HepG2 (cell line): ENCODE measurements around the gene ZNF567. TPM values are rescaled to one million over a fixed set of nuclear protein-coding genes. Genes with fewer than 3 reads are reported as not detected.
A peak's percentile ranks its signal among the peaks of the same experiment; 100 is the strongest.
"Not testable (repeated sequence)": the region's sequence is repeated elsewhere in the genome, so short reads cannot be mapped to it uniquely, and the experiment has no call there.

Experiments
- ATAC-seq: fragments of 200-7000 bp; cut with Tn5 transposase; 3 replicates; pipeline ENCODE4 v1.9.1; 2020; ENCODE audit warnings: mild to moderate bottlenecking, moderate library complexity
- BruUV-seq: library from RNA; stranded (reverse); fragments of 400-500 nt; replicated peaks from 2 replicates; lab custom pipeline; 2021; lab: Mats Ljungman, UMichigan
- CTCF ChIA-PET: fragments of 300-600 bp; formaldehyde crosslinking; extraction: SDS; loops from one replicate; lab custom pipeline; 2021; ENCODE audit warnings: low total read pairs, inconsistent platforms, low intra/inter-chr PET ratio; lab: Yijun Ruan, JAX
- POLR2A ChIA-PET: fragments of 350-600 bp; sonication (Branson Sonifier 250); formaldehyde crosslinking; loops from one replicate; lab custom pipeline; 2020; ENCODE audit warnings: antibody characterized with exemption, inconsistent platforms; lab: Yijun Ruan, JAX
- DNase-seq: peaks from one replicate; pipeline ENCODE4 v3.0.0-alpha.2; 2015; ENCODE audit warnings: low spot score
- FAIRE-seq: peaks from 3 replicates; lab custom pipeline; 2011; peaks lifted over from hg19 to GRCh38; lab: Jason Lieb, UNC
- H2AFZ ChIP-seq: one replicate; pipeline ENCODE4 v1.6.1; 2011; ENCODE audit warnings: low read length, inconsistent platforms
- H3K27ac ChIP-seq: fragments of 300-600 bp; 3 replicates; pipeline ENCODE4 v1.8.0; 2011; ENCODE audit warnings: mixed run types, mild to moderate bottlenecking, mixed read lengths, low read length, inconsistent platforms; ENCODE audit not compliant: insufficient read depth; ENCODE audit errors: extremely low read length
- H3K27me3 ChIP-seq, 2 experiments: fragments of 200-600 bp in 1 of 2; 2 replicates in 1 of 2; 3 replicates in 1 of 2; pipeline versions ENCODE4 v1.6.0 to v1.8.0; 2011; ENCODE audit warnings: low read length in 2 of 2, mild to moderate bottlenecking in 2 of 2, moderate library complexity in 2 of 2, inconsistent platforms in 1 of 2; ENCODE audit not compliant: insufficient read depth in 2 of 2, control insufficient read depth in 1 of 2
- H3K36me3 ChIP-seq, 2 experiments: fragments of 200-600 bp in 1 of 2; replicated peaks in 1 of 2; 2 replicates in 1 of 2; 3 replicates in 1 of 2; pipeline versions ENCODE4 v1.5.1 to v1.8.0; 2011; ENCODE audit warnings: low read length in 2 of 2, inconsistent platforms in 1 of 2; ENCODE audit not compliant: insufficient read depth in 2 of 2, control insufficient read depth in 1 of 2
- H3K4me1 ChIP-seq: 2 replicates; pipeline ENCODE4 v1.5.1; 2012; ENCODE audit warnings: low read length, inconsistent platforms; ENCODE audit not compliant: insufficient read depth
- H3K4me2 ChIP-seq: 2 replicates; pipeline ENCODE4 v1.6.0; 2011; ENCODE audit warnings: low read depth, low read length, inconsistent platforms
- H3K4me3 ChIP-seq, 3 experiments: fragments of 200-600 bp in 1 of 3; sonication (generic), shearing (Covaris generic) in 1 of 3; replicated peaks in 1 of 3; 2 replicates each; pipeline ENCODE4 v1.5.1; 2011 to 2016; ENCODE audit warnings: low read length in 3 of 3, inconsistent platforms in 2 of 3, low read depth in 2 of 3, mild to moderate bottlenecking in 2 of 3, control low read depth in 1 of 3, mixed read lengths in 1 of 3; ENCODE audit not compliant: insufficient read depth in 1 of 3
- H3K79me2 ChIP-seq: one replicate; pipeline ENCODE4 v1.6.1; 2011; ENCODE audit warnings: low read length, inconsistent platforms; ENCODE audit not compliant: insufficient read depth
- H3K9ac ChIP-seq: 2 replicates; pipeline ENCODE4 v1.6.0; 2011; ENCODE audit warnings: mild to moderate bottlenecking, low read depth, low read length, inconsistent platforms; ENCODE audit not compliant: insufficient read depth
- H3K9me3 ChIP-seq: 2 replicates; pipeline ENCODE4 v1.5.1; 2012; ENCODE audit warnings: mild to moderate bottlenecking, low read length
- H4K20me1 ChIP-seq: 2 replicates; pipeline ENCODE4 v1.6.0; 2011; ENCODE audit warnings: inconsistent platforms, mild to moderate bottlenecking, low read length, moderate library complexity; ENCODE audit not compliant: insufficient read depth
- MAFF ChIP-seq: IDR thresholded peaks from 2 replicates; pipeline ENCODE4 v1.6.1; 2011; ENCODE audit warnings: low read depth, low read length, improper control_type of control experiment
- SYNCRIP ChIP-seq: fragments of 200-400 bp; formaldehyde crosslinking; IDR thresholded peaks from 2 replicates; pipeline ENCODE4 v1.6.1; 2018; ENCODE audit warnings: mild to moderate bottlenecking, low read depth, low read length; ENCODE audit not compliant: insufficient read depth
- TSC22D2 ChIP-seq: sonication (generic); formaldehyde crosslinking; IDR thresholded peaks from 2 replicates; pipeline ENCODE4 v1.5.1; 2020; ENCODE audit warnings: missing genetic modification reagents, mild to moderate bottlenecking, borderline replicate concordance
- ZNF292 ChIP-seq: sonication (generic); formaldehyde crosslinking; IDR thresholded peaks from 2 replicates; pipeline ENCODE4 v1.8.1; 2022; ENCODE audit warnings: mild to moderate bottlenecking, low read depth, missing genetic modification reagents, borderline replicate concordance
- ZNF792 ChIP-seq: IDR thresholded peaks from 2 replicates; pipeline ENCODE4 v1.6.1; 2016
- WGBS: methylation state at CpG from one replicate; pipeline ENCODE4 v1.1.6; 2017; ENCODE audit warnings: low lambda C conversion rate; 5-methylcytosine and 5-hydroxymethylcytosine counted together
- in situ Hi-C: cut with HindIII; loops from 2 replicates; pipeline ENCODE4 v1.10.0; 2017; ENCODE audit warnings: low pct_unique_long_range_greater_than_20kb; ENCODE audit not compliant: extremely low pct_ligation_motif_present
- intact Hi-C: fragments of 100-400 bp; cut with micrococcal nuclease; formaldehyde crosslinking; loops from one replicate; pipeline ENCODE4 v1.10.0; 2022; ENCODE audit not compliant: unreplicated experiment
- polyA plus RNA-seq, 8 experiments: library from polyadenylated mRNA; depleted of rRNA in 3 of 8; stranded (reverse) in 7 of 8; unstranded in 1 of 8; fragments of >200 nt; fragmentation: Illumina TruSeq in 4 of 8; extraction: Trizol in 4 of 8; gene quantifications; 2 replicates each; pipeline versions ENCODE4 v1.2.1 to v1.2.3, GENCODE V29; 2011 to 2016; ENCODE audit warnings: low read depth in 4 of 8, missing spikeins in 1 of 8, mixed read lengths in 1 of 8; ENCODE audit not compliant: insufficient read depth in 1 of 8
- total RNA-seq, 5 experiments: library from RNA; depleted of rRNA; stranded (reverse); fragments of >200 nt; fragmentation: Illumina TruSeq; extraction: Trizol; gene quantifications; 2 replicates each; pipeline ENCODE4 v1.2.3, GENCODE V29; 2016; ENCODE audit warnings: low read depth in 1 of 5

Gene ZNF567
- total and polyA plus RNA-seq, 2 of the 13 experiments (the other 11 are each of a cell fraction or from before 2014, with no cell fraction given) = 3.1 to 6.8 TPM

DNA sequence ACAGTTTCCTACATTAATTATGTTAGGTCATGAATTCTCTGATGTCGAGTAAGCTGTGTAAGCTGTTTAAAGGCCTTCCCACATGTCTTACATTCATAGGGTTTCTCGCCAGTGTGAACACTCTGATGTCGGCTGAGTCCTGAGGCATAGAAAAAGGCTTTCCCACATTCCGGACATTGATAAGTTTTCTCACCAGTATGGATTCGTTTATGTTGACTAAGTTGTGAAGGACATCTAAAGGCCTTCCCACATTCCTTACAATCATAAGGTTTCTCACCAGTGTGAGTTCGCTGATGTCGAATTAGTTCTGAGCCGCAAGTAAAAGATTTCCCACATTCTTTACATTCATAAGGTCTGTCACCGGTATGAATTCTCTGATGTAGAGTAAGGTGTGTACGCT lies 60.3 kb downstream of the ZNF567 start (continued):
- TF ChIP-seq SYNCRIP = no peak
- TF ChIP-seq ZNF292 (CRISPR knock-in tag) = no peak

DNA sequence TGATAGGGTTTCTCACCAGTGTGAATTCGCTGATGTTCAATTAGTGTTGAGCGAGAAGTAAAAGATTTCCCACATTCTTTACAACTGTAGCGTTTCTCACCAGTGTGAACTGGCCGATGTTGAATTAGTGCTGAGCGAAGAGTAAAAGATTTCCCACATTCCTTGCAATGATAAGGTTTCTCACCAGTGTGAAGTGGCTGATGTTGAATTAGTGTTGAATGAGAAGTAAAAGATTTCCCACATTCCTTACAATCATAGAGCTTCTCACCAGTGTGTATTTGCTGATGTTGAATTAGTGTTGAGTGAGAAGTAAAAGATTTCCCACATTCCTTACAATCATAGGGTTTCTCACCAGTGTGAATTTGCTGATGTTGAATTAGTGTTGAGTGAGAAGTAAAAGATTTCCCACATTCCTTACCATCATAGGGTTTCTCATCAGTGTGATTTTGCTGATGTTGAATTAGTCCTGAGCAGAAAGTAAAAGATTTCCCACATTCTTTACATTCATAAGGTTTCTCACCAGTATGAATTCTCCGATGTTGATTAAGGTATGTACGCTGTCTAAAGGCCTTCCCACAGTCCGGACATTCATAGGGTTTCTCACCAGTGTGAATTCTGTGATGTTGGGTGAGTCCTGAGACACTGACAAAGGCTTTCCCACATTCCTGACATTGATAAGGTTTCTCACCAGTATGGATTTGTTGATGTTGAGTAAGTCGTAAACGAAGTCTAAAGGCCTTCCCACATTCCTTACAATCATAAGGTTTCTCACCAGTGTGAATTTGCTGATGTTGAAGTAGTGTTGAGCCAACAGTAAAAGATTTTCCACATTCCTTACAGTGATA lies 61.2 kb downstream of the ZNF567 start:
- in situ Hi-C loops = no loop called here
- no peaks in the 10 kb centered on the region for H3K4me1 ChIP-seq
- H3K4me3 ChIP-seq = no peak overlapping the region
- H3K27ac ChIP-seq = no peak overlapping the region
- ChIA-PET CTCF (no interaction called here), POLR2A (no interaction called here)
- H2AFZ ChIP-seq = no peak overlapping the region
- no peak for TF ChIP-seq TSC22D2 (CRISPR knock-in tag)
- TF ChIP-seq MAFF = 0 out of 2 replicates have a peak, but pooled peaks have one; percentile 7
- no peak for TF ChIP-seq ZNF792 (CRISPR knock-in tag)
- no peak for FAIRE-seq
- no peaks in the 10 kb centered on the region for H3K79me2 ChIP-seq
- H3K9ac ChIP-seq = no peak overlapping the region
- no peak for ATAC-seq
- peaks cover 13 to 46% of the 10 kb centered on the region in 2 experiments for H3K36me3 ChIP-seq
- no peaks in the 10 kb centered on the region for H4K20me1 ChIP-seq
- BruUV-seq = TSS peak; percentile 32
- peaks cover 100% of the 10 kb centered on the region for H3K9me3 ChIP-seq
- H3K4me2 ChIP-seq = no peak overlapping the region
- intact Hi-C loops = no loop called here
- H3K27me3 ChIP-seq = no peaks in the 10 kb centered on the region
- 98% methylated on average over 10 of the region's 10 CpGs for WGBS
- no peak for DNase-seq

DNA sequence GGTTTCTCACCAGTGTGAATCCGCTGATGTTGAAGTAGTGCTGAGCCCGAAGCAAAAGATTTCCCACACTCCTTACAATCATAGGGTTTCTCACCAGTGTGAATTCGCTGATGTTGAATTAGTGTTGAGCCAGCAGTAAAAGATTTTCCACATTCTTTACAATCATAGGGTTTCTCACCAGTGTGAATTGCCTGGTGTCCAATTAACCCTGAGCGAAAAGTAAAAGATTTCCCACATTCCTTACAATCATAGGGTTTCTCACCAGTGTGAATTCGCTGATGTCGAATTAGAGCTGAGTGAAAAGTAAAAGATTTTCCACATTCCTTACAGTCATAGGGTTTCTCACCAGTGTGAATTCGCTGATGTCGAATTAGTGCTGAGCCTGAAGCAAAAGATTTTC lies 62.2 kb downstream of the ZNF567 start:
- whole genome bisulfite sequencing = 96% methylated on average over 8 of the region's 8 CpGs
- peaks cover 99% of the 10 kb centered on the region for H3K9me3 ChIP-seq
- FAIRE-seq, H3K4me3 ChIP-seq, H3K9ac ChIP-seq, H3K27me3 ChIP-seq, BruUV-seq, H3K27ac ChIP-seq, intact Hi-C loops, H3K4me1 ChIP-seq, H3K4me2 ChIP-seq, ATAC-seq, in situ Hi-C loops, H4K20me1 ChIP-seq, CTCF ChIA-PET, DNase-seq, H3K79me2 ChIP-seq, H2AFZ ChIP-seq, POLR2A ChIA-PET: not testable (repeated sequence)
- peaks cover 13 to 46% of the 10 kb centered on the region in 2 experiments for H3K36me3 ChIP-seq
